Tibial nerve (tissue), 4 donors: ENCODE results near the gene DDX25.

Experiments
- EP300 ChIP-seq, 2 donors: sonication (generic); formaldehyde crosslinking; IDR thresholded peaks; one replicate each; pipeline ENCODE4 v1.6.1; 2017; ENCODE audit warnings: antibody characterized with exemption in 2 of 2, mild to moderate bottlenecking in 1 of 2
- POLR2A ChIP-seq, 2 donors: fragments of 450-650 bp; IDR thresholded peaks; one replicate each; pipeline ENCODE4 v1.6.1; 2017; ENCODE audit warnings: antibody characterized with exemption in 2 of 2, mild to moderate bottlenecking in 2 of 2, moderate library complexity in 2 of 2
- TF ChIP-seq, protein P1 (sequence below), 5 experiments: fragments of 200-600 bp in 3 of 5; fragments of 450-650 bp in 2 of 5; sonication (generic) in 3 of 5; IDR thresholded peaks; one replicate each; pipeline ENCODE4 v1.5.1; 2016 to 2019; ENCODE audit warnings: antibody characterized with exemption in 5 of 5, mild to moderate bottlenecking in 3 of 5, moderate library complexity in 2 of 5

DNA sequence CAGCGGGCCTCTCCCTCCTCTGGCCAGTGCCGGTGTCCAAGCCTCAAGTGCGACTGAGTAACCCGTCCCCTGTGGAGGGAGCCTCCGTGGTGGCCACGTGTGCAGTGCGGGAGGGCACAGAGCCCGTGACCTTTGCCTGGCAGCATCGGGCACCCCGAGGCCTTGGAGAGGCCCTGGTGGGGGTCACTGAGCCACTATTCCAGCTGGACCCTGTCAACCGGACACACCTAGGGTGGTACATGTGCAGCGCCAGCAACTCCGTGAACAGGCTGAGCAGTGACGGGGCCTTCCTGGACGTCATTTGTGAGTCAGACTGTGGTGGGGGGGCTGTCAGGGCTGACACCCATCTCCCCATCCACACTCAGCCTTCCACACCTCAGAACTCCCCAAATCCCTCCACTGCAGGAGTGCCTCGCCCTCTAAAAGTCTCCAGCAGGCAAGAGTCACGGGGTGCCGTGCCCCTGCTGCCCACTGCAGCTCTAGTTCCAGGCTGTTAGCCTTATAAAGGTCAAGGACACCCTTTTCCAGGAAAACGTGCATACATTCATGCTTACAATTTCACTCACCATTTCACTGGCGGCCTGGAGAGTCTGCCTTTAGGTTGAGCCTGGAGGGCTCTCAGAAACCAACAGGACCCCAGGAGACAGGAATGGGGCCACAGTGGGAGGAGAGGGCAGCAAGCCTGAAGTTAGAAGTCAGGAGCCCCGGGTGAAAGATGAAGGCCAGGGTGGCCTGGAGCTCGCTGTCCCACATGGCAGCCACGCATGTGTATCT is 44.2 kb downstream of the DDX25 start:
- TF ChIP-seq, protein P1, sequence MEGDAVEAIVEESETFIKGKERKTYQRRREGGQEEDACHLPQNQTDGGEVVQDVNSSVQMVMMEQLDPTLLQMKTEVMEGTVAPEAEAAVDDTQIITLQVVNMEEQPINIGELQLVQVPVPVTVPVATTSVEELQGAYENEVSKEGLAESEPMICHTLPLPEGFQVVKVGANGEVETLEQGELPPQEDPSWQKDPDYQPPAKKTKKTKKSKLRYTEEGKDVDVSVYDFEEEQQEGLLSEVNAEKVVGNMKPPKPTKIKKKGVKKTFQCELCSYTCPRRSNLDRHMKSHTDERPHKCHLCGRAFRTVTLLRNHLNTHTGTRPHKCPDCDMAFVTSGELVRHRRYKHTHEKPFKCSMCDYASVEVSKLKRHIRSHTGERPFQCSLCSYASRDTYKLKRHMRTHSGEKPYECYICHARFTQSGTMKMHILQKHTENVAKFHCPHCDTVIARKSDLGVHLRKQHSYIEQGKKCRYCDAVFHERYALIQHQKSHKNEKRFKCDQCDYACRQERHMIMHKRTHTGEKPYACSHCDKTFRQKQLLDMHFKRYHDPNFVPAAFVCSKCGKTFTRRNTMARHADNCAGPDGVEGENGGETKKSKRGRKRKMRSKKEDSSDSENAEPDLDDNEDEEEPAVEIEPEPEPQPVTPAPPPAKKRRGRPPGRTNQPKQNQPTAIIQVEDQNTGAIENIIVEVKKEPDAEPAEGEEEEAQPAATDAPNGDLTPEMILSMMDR (IDR thresholded peaks at IDR 0.05) = no peak
- TF ChIP-seq EP300 (IDR thresholded peaks at IDR 0.05) = no peak
- TF ChIP-seq POLR2A (IDR thresholded peaks at IDR 0.05) = no peak
